ENCODE measurements around the gene NPAS2. TPM values are rescaled to one million over a fixed set of nuclear protein-coding genes. Genes with fewer than 3 reads are reported as not detected.

Gene NPAS2
- total RNA-seq, 2 donors from 2014 or later: 1.1 to 1.6 TPM

GRCh38 chr2:101012054-101012705 lies 192.2 kb downstream of the NPAS2 start:
- peaks cover 4% of the 10 kb centered on the region for H3K4me1 Mint-ChIP-seq
- 89 to 92% methylated on average over 5 to 8 of the region's 8 CpGs for WGBS, 2 experiments (ENCODE audit: insufficient coverage in 1 of 2, insufficient read length in 1 of 2)
- Histone ChIP-seq H3K36me3 (ENCODE audit: control insufficient read depth, insufficient read depth, low read length) (peaks cover 50% of the 10 kb centered on the region), H3K27me3 (ENCODE audit: control insufficient read depth, insufficient read depth, low read length, poor library complexity, severe bottlenecking) (no peaks in the 10 kb centered on the region), H3K9me3 (ENCODE audit: control insufficient read depth, low read length) (peaks cover 13% of the 10 kb centered on the region), H3K4me3 (ENCODE audit: low read length) (no peak overlapping the region), H3K9ac (ENCODE audit: extremely low read depth, low read length, poor library complexity, severe bottlenecking) (no peak overlapping the region), H3K4me1 (ENCODE audit: control insufficient read depth, insufficient read depth, low read length) (no peaks in the 10 kb centered on the region), H3K27ac (ENCODE audit: low read depth, low read length) (no peak overlapping the region)
- no peak for TF ChIP-seq CTCF (conservative IDR thresholded peaks at IDR 0.05)
- H3K27me3 Mint-ChIP-seq (ENCODE audit: insufficient read depth): no peaks in the 10 kb centered on the region
- no peak overlapping the region for H3K4me3 Mint-ChIP-seq
- H3K9me3 Mint-ChIP-seq: no peaks in the 10 kb centered on the region
- peaks cover 57% of the 10 kb centered on the region for H3K36me3 Mint-ChIP-seq (ENCODE audit: low read depth)
- DNase-seq: no peak
- H3K27ac Mint-ChIP-seq: no peak overlapping the region

- peaks cover 51% of the 10 kb centered on the region for H3K36me3 Mint-ChIP-seq (ENCODE audit: low read depth)
- no peaks in the 10 kb centered on the region for H3K27me3 Mint-ChIP-seq (ENCODE audit: insufficient read depth)
- no peak overlapping the region for H3K4me3 Mint-ChIP-seq
- no peak for DNase-seq
- no peaks in the 10 kb centered on the region for H3K4me1 ChIP-seq (ENCODE audit: control insufficient read depth, insufficient read depth, low read length)
- H3K4me1 Mint-ChIP-seq: peaks cover under 1% of the 10 kb centered on the region
- no peaks in the 10 kb centered on the region for H3K27me3 ChIP-seq (ENCODE audit: control insufficient read depth, insufficient read depth, low read length, poor library complexity, severe bottlenecking)
- H3K36me3 ChIP-seq (ENCODE audit: control insufficient read depth, insufficient read depth, low read length): peaks cover 44% of the 10 kb centered on the region
- H3K9ac ChIP-seq (ENCODE audit: extremely low read depth, low read length, poor library complexity, severe bottlenecking): no peak overlapping the region
- peaks cover 13% of the 10 kb centered on the region for H3K9me3 ChIP-seq (ENCODE audit: control insufficient read depth, low read length)
- 76 to 80% methylated on average over 5 of the region's 5 CpGs for WGBS, 2 experiments (ENCODE audit: insufficient coverage in 1 of 2, insufficient read length in 1 of 2)
- peak; percentile 86 for TF ChIP-seq CTCF (conservative IDR thresholded peaks at IDR 0.05)
- no peak overlapping the region for H3K27ac Mint-ChIP-seq
- H3K4me3 ChIP-seq (ENCODE audit: low read length): no peak overlapping the region
- H3K9me3 Mint-ChIP-seq: no peaks in the 10 kb centered on the region
- no peak overlapping the region for H3K27ac ChIP-seq (ENCODE audit: low read depth, low read length)
These were observed 192.8 kb downstream of the NPAS2 start for GRCh38 chr2:101012706-101013181.

- peaks cover 49% of the 10 kb centered on the region for H3K36me3 Mint-ChIP-seq (ENCODE audit: low read depth)
- no peak for TF ChIP-seq CTCF (conservative IDR thresholded peaks at IDR 0.05)
- Histone ChIP-seq H3K36me3 (ENCODE audit: control insufficient read depth, insufficient read depth, low read length) (peaks cover 47% of the 10 kb centered on the region), H3K27me3 (ENCODE audit: control insufficient read depth, insufficient read depth, low read length, poor library complexity, severe bottlenecking) (no peaks in the 10 kb centered on the region), H3K9ac (ENCODE audit: extremely low read depth, low read length, poor library complexity, severe bottlenecking) (no peak overlapping the region), H3K9me3 (ENCODE audit: control insufficient read depth, low read length) (peaks cover 13% of the 10 kb centered on the region), H3K27ac (ENCODE audit: low read depth, low read length) (no peak overlapping the region), H3K4me1 (ENCODE audit: control insufficient read depth, insufficient read depth, low read length) (no peaks in the 10 kb centered on the region), H3K4me3 (ENCODE audit: low read length) (no peak overlapping the region)
- no peaks in the 10 kb centered on the region for H3K4me1 Mint-ChIP-seq
- WGBS, 2 experiments (ENCODE audit: insufficient coverage in 1 of 2, insufficient read length in 1 of 2): 93 to 97% methylated on average over 3 to 6 of the region's 6 CpGs
- H3K4me3 Mint-ChIP-seq: no peak overlapping the region
- H3K9me3 Mint-ChIP-seq: no peaks in the 10 kb centered on the region
- no peaks in the 10 kb centered on the region for H3K27me3 Mint-ChIP-seq (ENCODE audit: insufficient read depth)
- DNase-seq: no peak
- no peak overlapping the region for H3K27ac Mint-ChIP-seq
These were observed 194.4 kb downstream of the NPAS2 start for GRCh38 chr2:101014264-101014857.
